ENCODE results near the gene PHACTR1.

The PHACTR1 gene

GRCh38 chr6:13014504-13015378 lies 298.2 kb downstream of the PHACTR1 start:
- no peak for DNase-seq (ENCODE audit: low read depth in 3 of 3, low spot score in 1 of 3)

GRCh38 chr6:13015379-13015681 lies 298.8 kb downstream of the PHACTR1 start:
- no peak for DNase-seq (ENCODE audit: low read depth in 3 of 3, low spot score in 1 of 3)

- no peak for DNase-seq (ENCODE audit: low read depth in 3 of 3, low spot score in 1 of 3)
These were observed 308.0 kb downstream of the PHACTR1 start for GRCh38 chr6:13024616-13025015.

- no peak for DNase-seq (ENCODE audit: low read depth in 3 of 3, low spot score in 1 of 3)
These were observed 309.4 kb downstream of the PHACTR1 start for GRCh38 chr6:13025893-13026499.

GRCh38 chr6:13026557-13026956 lies 310.0 kb downstream of the PHACTR1 start:
- DNase-seq (ENCODE audit: low read depth in 3 of 3, low spot score in 1 of 3), result no peak

GRCh38 chr6:13027207-13027606 lies 310.6 kb downstream of the PHACTR1 start:
- no peak for DNase-seq (ENCODE audit: low read depth in 3 of 3, low spot score in 1 of 3)

GRCh38 chr6:13030396-13030795 lies 313.8 kb downstream of the PHACTR1 start:
- DNase-seq (ENCODE audit: low read depth in 3 of 3, low spot score in 1 of 3), result no peak

- DNase-seq (ENCODE audit: low read depth in 3 of 3, low spot score in 1 of 3), result no peak
These were observed 316.0 kb downstream of the PHACTR1 start for GRCh38 chr6:13032566-13032965.

- no peak for DNase-seq (ENCODE audit: low read depth in 3 of 3, low spot score in 1 of 3)
These were observed 316.6 kb downstream of the PHACTR1 start for GRCh38 chr6:13033145-13033544.

GRCh38 chr6:13034316-13034715 lies 317.7 kb downstream of the PHACTR1 start:
- no peak for DNase-seq (ENCODE audit: low read depth in 3 of 3, low spot score in 1 of 3)

GRCh38 chr6:13035606-13036005 lies 319.0 kb downstream of the PHACTR1 start:
- no peak for DNase-seq (ENCODE audit: low read depth in 3 of 3, low spot score in 1 of 3)

- no peak for DNase-seq (ENCODE audit: low read depth in 3 of 3, low spot score in 1 of 3)
These were observed 321.7 kb downstream of the PHACTR1 start for GRCh38 chr6:13038315-13038714.

GRCh38 chr6:13038741-13039190 lies 322.2 kb downstream of the PHACTR1 start:
- no peak for DNase-seq (ENCODE audit: low read depth in 3 of 3, low spot score in 1 of 3)

GRCh38 chr6:13044390-13044789 lies 327.8 kb downstream of the PHACTR1 start:
- DNase-seq (ENCODE audit: low read depth in 3 of 3, low spot score in 1 of 3), result no peak

GRCh38 chr6:13044896-13045295 lies 328.3 kb downstream of the PHACTR1 start:
- no peak for DNase-seq (ENCODE audit: low read depth in 3 of 3, low spot score in 1 of 3)

GRCh38 chr6:13045676-13046075 lies 329.1 kb downstream of the PHACTR1 start:
- no peak for DNase-seq (ENCODE audit: low read depth in 3 of 3, low spot score in 1 of 3)

- no peak for DNase-seq (ENCODE audit: low read depth in 3 of 3, low spot score in 1 of 3)
These were observed 329.5 kb downstream of the PHACTR1 start for GRCh38 chr6:13046084-13046483.

- DNase-seq (ENCODE audit: low read depth in 3 of 3, low spot score in 1 of 3), result no peak
These were observed 331.5 kb downstream of the PHACTR1 start for GRCh38 chr6:13048113-13048512.

- no peak for DNase-seq (ENCODE audit: low read depth in 3 of 3, low spot score in 1 of 3)
These were observed 333.2 kb downstream of the PHACTR1 start for GRCh38 chr6:13049666-13050254.

- DNase-seq (ENCODE audit: low read depth in 3 of 3, low spot score in 1 of 3), result no peak
These were observed 336.5 kb downstream of the PHACTR1 start for GRCh38 chr6:13053006-13053461.

GRCh38 chr6:13058051-13058450 lies 341.5 kb downstream of the PHACTR1 start:
- no peak for DNase-seq (ENCODE audit: low read depth in 3 of 3, low spot score in 1 of 3)

GRCh38 chr6:13059026-13059425 lies 342.5 kb downstream of the PHACTR1 start:
- no peak for DNase-seq (ENCODE audit: low read depth in 3 of 3, low spot score in 1 of 3)

Measured in stimulated activated CD4-positive, alpha-beta T cell treated with anti-CD3 and anti-CD28 coated beads, TNF-alpha, amount 100 ng/mL, for 1 hour (primary cell).